Kidney (tissue), 14 donors: Measurements from ENCODE around the gene TGFBR3. TPM values are rescaled to one million over a fixed set of nuclear protein-coding genes. Genes with fewer than 3 reads are reported as not detected.

ENCODE experiments used
- DNase-seq, 5 donors: peaks; one replicate each; pipeline ENCODE4 v3.0.0-alpha.2; 2013 to 2020
- FAIRE-seq: peaks from 2 replicates; lab custom pipeline; 2012; peaks lifted over from hg19 to GRCh38; lab: Jason Lieb, UNC
- H3K27ac ChIP-seq, 2 donors: one replicate each; pipeline ENCODE4 v1.7.0; 2013; ENCODE audit warnings: low read depth in 2 of 2, low read length in 2 of 2, inconsistent platforms in 1 of 2
- H3K27me3 ChIP-seq: one replicate; pipeline ENCODE4 v1.7.1; 2013; ENCODE audit warnings: low read length, inconsistent platforms; ENCODE audit not compliant: control insufficient read depth, insufficient read depth
- H3K36me3 ChIP-seq, 3 donors: one replicate each; pipeline versions ENCODE4 v1.7.0 to v1.7.1; 2013; ENCODE audit warnings: low read length in 3 of 3, control low read depth in 1 of 3, inconsistent platforms in 1 of 3; ENCODE audit not compliant: insufficient read depth in 3 of 3, control insufficient read depth in 2 of 3
- H3K4me1 ChIP-seq, 3 donors: one replicate each; pipeline versions ENCODE4 v1.7.0 to v1.7.1; 2013; ENCODE audit warnings: low read length in 3 of 3, inconsistent platforms in 1 of 3, low read depth in 1 of 3; ENCODE audit not compliant: control insufficient read depth in 2 of 3, insufficient read depth in 2 of 3
- H3K4me3 ChIP-seq, 3 donors: one replicate each; pipeline versions ENCODE4 v1.7.0 to v1.8.1; 2013; ENCODE audit warnings: low read length in 3 of 3, control low read depth in 1 of 3, inconsistent platforms in 1 of 3
- H3K9ac ChIP-seq, 3 donors: one replicate each; pipeline versions ENCODE4 v1.7.0 to v1.7.1; 2013; ENCODE audit warnings: low read length in 3 of 3, control low read depth in 1 of 3, inconsistent platforms in 1 of 3
- H3K9me3 ChIP-seq, 3 donors: one replicate each; pipeline versions ENCODE4 v1.7.0 to v1.7.1; 2013; ENCODE audit warnings: low read length in 3 of 3, control low read depth in 1 of 3, inconsistent platforms in 1 of 3; ENCODE audit not compliant: control insufficient read depth in 2 of 3, insufficient read depth in 1 of 3
- intact Hi-C: fragments of 100-400 bp; cut with DNase I; formaldehyde crosslinking; loops from one replicate; pipeline ENCODE4 v1.11.1; 2022
- polyA plus RNA-seq: library from polyadenylated mRNA; stranded (reverse); fragments of 350-450 nt; fragmentation: Illumina TruSeq; extraction: RNeasy Lipid Tissue Mini Kit (QIAGEN cat#74804); gene quantifications from one replicate; pipeline ENCODE4 v1.2.3, GENCODE V29; 2014; ENCODE audit warnings: low read depth, low replicate concordance; ENCODE audit not compliant: insufficient read depth
- total RNA-seq: library from RNA; stranded (reverse); fragmentation: NEBNext Ultra II Directional; extraction: Animal tissue kit (Norgen Biotek cat#: 25700); gene quantifications from one replicate; pipeline ENCODE4 v1.2.1, GENCODE V29; 2021
- TF ChIP-seq, protein P1 (sequence below): IDR thresholded peaks from 3 replicates; pipeline ENCODE4 v1.5.1; 2012; ENCODE audit warnings: mild to moderate bottlenecking, moderate library complexity, borderline replicate concordance; ENCODE audit not compliant: insufficient read depth; ENCODE audit errors: extremely low read depth
- donor health status: control.
- donor health status: control.
- donor health status: control.
- donor health status: control.
- donor health status: control.
- donor health status: DM: yes; HTN: yes; CAD: no.
- donor health status: Normal renal cell carcinoma (clear cell type).

TGFBR3 gene
- total and polyA plus RNA-seq, 2 donors from 2014 or later, result 15.8 to 57.9 TPM

DNA sequence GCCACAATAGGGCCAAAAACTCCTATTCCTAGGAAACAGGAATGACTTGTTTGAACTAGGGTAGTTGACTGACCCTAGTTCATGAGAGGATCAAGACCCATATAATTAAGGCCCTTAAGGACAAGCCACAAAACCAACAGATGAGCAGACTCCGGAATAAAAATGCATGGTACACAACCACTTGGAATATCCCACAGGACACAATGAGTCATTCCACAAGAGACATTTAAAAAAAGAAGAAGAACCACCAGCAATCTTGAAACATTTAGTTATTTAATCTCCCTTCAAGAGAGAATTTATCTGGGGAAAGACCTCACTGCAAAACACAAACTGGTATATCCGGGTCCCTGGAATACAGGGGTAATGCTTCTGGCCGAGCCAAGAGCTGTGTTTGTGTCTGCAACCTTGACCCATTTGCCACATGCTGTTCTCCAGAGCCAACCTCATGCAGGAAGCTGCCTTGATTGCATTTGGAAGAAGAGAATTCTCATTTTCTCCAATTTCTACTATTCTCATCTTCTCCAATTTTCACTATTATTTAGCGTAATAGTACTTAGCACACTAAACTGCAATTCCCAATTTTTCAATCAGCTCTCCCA is 135.5 kb downstream of the TGFBR3 start:
- Histone ChIP-seq H3K4me1 (peaks cover 0 to 18% (median 3%) of the 10 kb centered on the region in 3 donors), H3K9me3 (no peaks in the 10 kb centered on the region), H3K27me3 (no peaks in the 10 kb centered on the region), H3K27ac (no peak overlapping the region), H3K9ac (no peak overlapping the region), H3K4me3 (no peak overlapping the region), H3K36me3 (peaks cover 0 to 7% (median 0%) of the 10 kb centered on the region in 3 donors)
- TF ChIP-seq, protein P1, sequence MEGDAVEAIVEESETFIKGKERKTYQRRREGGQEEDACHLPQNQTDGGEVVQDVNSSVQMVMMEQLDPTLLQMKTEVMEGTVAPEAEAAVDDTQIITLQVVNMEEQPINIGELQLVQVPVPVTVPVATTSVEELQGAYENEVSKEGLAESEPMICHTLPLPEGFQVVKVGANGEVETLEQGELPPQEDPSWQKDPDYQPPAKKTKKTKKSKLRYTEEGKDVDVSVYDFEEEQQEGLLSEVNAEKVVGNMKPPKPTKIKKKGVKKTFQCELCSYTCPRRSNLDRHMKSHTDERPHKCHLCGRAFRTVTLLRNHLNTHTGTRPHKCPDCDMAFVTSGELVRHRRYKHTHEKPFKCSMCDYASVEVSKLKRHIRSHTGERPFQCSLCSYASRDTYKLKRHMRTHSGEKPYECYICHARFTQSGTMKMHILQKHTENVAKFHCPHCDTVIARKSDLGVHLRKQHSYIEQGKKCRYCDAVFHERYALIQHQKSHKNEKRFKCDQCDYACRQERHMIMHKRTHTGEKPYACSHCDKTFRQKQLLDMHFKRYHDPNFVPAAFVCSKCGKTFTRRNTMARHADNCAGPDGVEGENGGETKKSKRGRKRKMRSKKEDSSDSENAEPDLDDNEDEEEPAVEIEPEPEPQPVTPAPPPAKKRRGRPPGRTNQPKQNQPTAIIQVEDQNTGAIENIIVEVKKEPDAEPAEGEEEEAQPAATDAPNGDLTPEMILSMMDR, result no peak
- no peak for FAIRE-seq
- intact Hi-C loops, result no loop called here
- DNase-seq, result no peak

DNA sequence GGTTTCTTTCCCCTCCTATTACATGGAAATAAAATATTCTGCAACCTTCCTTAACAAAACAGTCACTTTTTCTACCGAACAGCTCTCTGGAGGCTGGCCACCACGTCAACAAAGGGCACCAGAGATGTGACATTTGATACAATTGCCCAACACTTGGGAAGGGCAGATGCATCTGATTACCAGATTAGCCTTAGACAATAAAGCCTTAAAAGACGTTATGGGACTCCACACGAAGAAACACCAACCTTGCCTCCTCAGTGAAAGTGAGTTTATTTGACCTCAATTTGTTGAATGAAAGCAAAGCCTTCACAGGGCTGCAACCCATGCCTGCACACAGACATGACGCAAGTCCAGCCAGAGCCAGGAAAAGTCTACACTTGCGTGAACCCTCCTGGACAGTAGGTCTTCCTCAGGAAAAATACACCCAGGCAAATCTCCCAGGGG is 136.1 kb downstream of the TGFBR3 start:
- peaks cover 0 to 19% (median 3%) of the 10 kb centered on the region in 3 donors for H3K4me1 ChIP-seq
- no peak overlapping the region for H3K27ac ChIP-seq
- no peak overlapping the region for H3K9ac ChIP-seq
- DNase-seq (no peak), FAIRE-seq (no peak)
- H3K9me3 ChIP-seq, result no peaks in the 10 kb centered on the region
- TF ChIP-seq, protein P1, result no peak
- H3K4me3 ChIP-seq, result no peak overlapping the region
- peaks cover 0 to 1% (median 0%) of the 10 kb centered on the region in 3 donors for H3K36me3 ChIP-seq
- intact Hi-C loops, result no loop called here
- H3K27me3 ChIP-seq, result no peaks in the 10 kb centered on the region

- Histone ChIP-seq H3K4me3 (no peak overlapping the region), H3K9me3 (no peaks in the 10 kb centered on the region), H3K27ac (no peak overlapping the region), H3K27me3 (no peaks in the 10 kb centered on the region), H3K36me3 (no peaks in the 10 kb centered on the region), H3K4me1 (peaks cover 0 to 28% (median 5%) of the 10 kb centered on the region in 3 donors), H3K9ac (no peak overlapping the region)
- intact Hi-C loops, result no loop called here
- DNase-seq (no peak), FAIRE-seq (no peak)
- TF ChIP-seq, protein P1, result no peak
These were observed 138.3 kb downstream of the TGFBR3 start for GRCh38 chr1:91747666-91748065.
